DLD1 (cell line): Measurements from ENCODE around the gene DOC2A.
"Not testable (repeated sequence)": the region's sequence is repeated elsewhere in the genome, so short reads cannot be mapped to it uniquely, and the experiment has no call there.

ENCODE experiments used
- in situ Hi-C: cut with HindIII; loops from 2 replicates; pipeline ENCODE4 v1.10.0; 2017; ENCODE audit warnings: low sequenced_read_pairs

Gene DOC2A

GRCh38 chr16:30010844-30011713, at the start of gene DOC2A:
DOC2A (minus strand) TSS chr16:30011027; CDS start chr16:30010222, 805 bp downstream.
- in situ Hi-C loops = no loop called here

DNA sequence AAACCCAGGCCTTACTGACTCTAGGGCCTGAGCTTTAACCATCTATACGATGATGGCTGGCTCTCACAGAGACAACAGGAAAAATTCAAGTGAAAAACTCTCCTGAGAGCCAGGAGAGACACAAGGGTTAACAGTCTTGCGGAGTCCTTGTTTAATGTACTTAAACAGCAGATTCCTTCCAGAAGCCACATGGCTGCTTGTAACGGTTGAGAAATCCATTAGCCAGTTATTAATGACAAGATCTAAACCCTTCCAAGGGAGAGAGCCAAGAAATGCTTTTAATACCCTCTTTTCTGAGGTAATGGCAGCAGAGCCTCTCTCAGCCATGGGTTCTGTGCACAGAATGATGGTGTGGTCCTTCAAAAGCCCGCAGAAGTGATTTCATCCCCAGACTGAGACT, 49.5 kb upstream of the DOC2A start:
- in situ Hi-C loops = no loop called here

GRCh38 chr16:30054959-30055553, 44.2 kb upstream of the DOC2A start:
- in situ Hi-C loops = no loop called here

DNA sequence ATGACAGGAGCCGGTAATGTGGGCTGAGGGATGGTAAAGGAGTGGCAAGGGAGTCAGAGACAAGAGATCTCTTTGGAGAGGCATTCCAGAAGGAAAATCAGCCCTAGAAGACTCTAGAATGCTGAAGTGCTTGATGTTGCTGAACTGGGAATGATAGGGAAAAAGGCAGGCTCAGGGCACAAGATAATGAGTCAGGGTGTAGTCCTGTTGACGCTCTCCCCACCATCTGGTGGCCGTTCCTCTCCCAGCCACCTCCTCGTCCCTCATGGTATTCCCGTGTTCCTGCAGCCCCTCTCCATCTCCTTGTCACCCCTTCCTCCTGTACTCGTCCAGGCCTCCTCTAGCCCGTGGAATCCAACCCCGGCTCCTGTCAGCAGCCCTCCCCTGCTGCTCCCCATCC, 43.6 kb upstream of the DOC2A start:
- in situ Hi-C loops = no loop called here

GRCh38 chr16:30053376-30054015, 42.7 kb upstream of the DOC2A start:
- in situ Hi-C loops = no loop called here

- in situ Hi-C loops = no loop called here
Measured at GRCh38 chr16:30052671-30053372, 42.0 kb upstream of the DOC2A start.

DNA sequence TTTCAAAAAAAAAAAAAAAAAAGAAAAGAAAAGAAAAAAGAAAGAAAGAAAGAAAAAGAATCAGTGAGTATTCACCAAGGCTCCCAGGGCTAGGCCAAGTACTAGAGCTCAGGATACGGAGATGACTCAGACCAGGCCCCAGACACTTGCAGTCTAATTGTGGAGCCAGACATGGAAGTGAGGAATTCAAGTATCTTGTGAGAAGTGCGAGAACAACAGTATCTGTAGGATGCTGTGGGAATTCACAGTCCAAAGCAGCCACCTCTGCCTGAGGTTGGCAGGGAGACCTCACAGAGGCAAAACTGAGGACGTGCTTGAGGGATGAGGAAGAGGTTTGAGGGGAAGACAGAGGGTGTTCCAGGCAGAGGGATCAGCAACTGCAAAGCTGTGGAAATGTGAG, 40.7 kb upstream of the DOC2A start:
- in situ Hi-C loops = no loop called here

DNA sequence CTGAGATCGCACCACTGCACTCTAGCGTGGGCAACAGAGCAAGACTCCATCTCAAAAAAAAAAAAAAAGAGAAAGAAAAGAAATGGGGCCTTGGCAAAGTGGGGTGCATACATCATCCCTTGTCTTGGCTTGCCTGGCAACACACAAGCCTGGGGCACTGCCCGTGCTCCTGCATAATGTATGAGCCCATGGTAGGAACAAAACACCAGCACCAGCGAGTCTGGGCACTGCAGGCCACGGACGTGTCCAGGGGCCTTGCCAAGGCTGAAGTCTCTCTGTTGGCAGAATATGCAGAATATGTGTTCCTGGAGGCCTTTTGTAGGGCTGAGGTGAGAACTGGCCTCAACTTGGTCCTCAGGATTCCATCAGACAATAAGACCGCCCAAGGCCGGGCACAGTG, 39.0 kb upstream of the DOC2A start:
- in situ Hi-C loops = no loop called here

DNA sequence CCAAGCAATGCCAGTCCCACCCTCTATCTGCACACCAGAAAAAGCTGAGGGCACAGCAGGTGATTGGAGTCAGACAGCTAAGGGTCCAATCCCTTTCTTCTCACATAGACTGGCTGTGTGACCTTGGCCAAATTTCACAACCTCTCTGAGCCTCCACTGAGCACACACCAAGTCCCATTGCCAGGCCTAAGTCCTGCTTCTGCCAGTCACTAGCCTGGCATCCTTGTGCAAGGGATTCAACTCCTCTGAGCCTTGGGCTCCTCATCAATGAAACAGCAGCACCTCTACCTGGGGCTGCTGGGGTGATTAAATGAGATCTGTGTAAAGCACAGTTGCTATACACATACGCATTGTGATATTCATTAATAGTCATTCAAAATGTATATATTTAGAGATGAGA, 35.8 kb upstream of the DOC2A start:
- in situ Hi-C loops = no loop called here

DNA sequence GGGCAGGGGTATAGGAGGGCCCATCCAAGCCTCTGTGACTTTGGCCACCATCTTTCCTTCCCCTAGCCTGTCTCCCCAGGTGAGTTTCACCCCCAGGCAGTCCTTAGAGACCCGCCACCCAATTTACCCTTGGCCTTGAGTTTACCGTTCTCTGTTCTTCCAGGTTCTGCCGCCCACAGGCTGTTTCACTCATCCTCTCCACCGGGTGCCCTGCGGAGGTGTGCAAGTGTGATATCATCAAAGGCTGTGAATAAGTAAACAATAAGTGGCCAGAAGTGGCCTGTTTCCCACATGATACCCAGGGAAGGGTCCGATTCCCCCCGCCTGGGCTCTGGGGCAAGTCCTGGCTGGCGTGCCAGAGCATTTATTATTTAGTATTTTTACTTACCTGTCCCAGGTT, 35.4 kb upstream of the DOC2A start:
- in situ Hi-C loops = no loop called here

DNA sequence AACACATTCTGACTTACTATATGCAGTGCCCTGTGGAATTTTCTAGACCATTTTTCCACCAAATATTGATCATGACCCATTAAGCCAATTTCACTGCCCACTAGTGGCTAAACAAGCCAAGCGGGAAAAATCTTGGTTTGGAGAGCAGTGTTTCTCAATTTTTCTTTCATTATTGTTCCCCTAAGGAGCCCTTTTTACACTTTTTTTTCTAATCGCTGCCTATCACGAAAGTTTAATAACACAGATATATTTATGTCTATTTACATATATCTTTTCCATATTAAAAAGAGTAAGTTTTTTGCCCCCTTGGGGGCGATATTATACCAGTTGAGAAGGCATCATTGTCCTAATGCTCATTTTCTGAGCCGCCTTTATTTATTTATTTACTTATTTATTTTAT, 31.0 kb upstream of the DOC2A start:
- in situ Hi-C loops = no loop called here

GRCh38 chr16:30040690-30041089, 29.9 kb upstream of the DOC2A start:
- in situ Hi-C loops = not testable (repeated sequence)

DNA sequence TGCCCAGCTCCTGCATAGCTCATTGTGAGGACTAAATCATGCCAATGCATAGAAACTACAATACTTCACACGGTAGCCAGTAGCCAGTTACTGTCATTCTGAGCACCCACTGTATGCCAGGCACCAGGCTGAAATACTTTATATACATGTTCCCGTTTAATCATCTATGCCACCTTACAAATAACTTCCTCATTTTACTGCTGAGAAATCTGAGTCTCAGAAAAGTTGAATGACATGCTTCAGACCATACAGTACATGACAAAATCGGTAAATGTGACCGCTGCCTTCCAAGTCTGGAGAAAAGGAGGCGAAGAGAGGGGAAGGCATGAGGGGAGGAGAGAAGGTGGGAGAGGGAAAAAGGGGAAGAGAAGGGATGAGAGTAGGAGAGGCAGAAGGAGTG, 29.4 kb upstream of the DOC2A start:
- in situ Hi-C loops = no loop called here

- in situ Hi-C loops = no loop called here
Measured at GRCh38 chr16:30033270-30033669, 22.4 kb upstream of the DOC2A start.

DNA sequence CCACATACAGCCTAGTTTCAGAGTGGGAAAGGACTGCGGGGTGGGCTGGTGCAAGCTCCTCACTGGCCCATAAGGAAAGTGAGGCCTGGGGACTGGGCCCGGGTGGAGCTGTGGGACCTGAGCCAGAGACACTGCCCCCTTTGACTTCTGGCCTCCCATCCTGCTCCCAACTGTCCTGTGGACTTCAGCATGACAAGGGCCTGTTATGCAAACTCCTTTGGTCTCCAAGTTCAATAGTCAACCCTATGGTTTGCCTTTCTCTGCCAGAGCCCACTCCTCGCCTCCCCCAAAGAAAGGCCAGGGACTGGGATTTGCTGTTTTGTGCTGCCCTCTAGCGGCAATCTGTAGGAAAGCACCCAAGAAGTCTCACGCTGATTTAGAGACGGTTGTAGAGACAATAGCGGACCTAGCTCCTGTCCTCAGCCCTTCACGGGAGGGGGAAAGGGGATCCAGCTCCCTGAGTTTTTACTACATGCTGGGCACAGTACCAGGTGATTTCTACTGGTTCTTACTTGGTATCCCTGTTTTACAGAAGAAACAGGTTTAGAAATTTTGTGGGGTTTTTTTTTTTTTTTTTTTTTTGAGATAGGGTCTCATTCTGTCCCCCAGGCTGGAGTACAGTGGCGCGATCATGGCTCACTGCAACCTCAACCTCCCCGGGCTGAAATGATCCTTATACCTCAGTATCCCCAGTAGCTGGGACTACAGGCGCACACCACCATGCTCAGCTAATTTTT, 21.4 kb upstream of the DOC2A start:
- in situ Hi-C loops = no loop called here

DNA sequence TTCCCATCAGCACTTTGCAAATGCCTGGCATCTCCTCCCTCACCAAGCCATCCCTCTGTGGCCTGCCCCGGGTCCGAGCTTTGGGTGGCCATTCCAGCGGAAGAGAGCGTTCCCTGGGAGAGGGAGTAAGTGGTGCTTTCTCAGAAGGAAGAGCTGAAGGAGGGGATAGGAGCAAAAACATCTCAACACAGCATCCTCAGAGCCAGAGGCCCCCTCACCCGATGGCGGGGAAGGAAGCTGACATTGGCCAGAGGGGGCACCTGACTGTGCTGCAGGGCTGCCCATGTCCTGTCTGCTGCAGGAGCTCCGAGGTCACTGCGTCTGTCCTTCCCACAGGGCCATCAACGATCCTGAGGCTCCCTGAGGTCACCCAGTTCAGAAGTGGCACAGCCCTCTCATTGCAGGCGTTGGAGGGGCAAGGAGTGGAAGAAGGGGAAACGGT, 20.7 kb upstream of the DOC2A start:
- in situ Hi-C loops = no loop called here

GRCh38 chr16:30030841-30031413, 20.1 kb upstream of the DOC2A start, which contains the start of gene TLCD3B:
TLCD3B (minus strand) TSS chr16:30031271; CDS start chr16:30030527, 744 bp downstream.
- in situ Hi-C loops = no loop called here

DNA sequence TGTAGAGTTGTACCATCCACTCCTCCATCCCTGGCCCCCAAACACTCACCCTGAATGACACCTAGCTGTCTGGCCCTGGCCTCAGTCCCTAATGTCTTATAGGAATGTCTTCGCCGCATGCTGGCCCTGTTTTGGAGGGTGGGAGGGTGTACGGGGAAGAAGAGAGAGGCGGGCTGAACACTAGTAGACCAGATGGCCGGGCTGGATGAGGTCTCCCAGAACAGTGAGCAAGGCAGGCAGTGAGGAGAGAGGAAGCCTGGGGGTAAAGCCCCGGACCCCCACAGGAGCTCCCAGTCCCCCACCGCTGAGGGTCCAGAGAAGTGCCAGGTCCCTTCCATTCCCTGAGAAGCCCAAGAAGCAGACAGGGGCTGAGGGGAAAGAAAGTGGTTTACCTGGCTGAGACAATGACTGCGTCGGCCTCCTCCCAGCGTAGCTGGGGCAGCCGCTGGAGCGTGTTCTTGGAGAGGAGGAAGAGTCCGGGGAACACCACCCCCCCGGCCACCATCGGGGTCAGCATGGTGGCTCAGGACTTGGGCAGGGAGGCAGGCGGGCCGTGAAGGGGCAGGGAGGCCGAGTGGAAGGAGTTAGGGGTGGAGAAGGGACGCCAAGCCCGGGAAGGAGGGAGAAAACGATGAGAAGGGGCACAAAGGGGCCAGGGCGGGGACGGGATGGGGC, 19.3 kb upstream of the DOC2A start:
- in situ Hi-C loops = no loop called here

GRCh38 chr16:30028438-30029076, 17.7 kb upstream of the DOC2A start:
- in situ Hi-C loops = no loop called here
